ENCODE measurements around the gene HMG20B. TPM values are rescaled to one million over a fixed set of nuclear protein-coding genes. Genes with fewer than 3 reads are reported as not detected.

The HMG20B gene
- total RNA-seq, 2 experiments from 2014 or later, result 52.9 to 53.4 TPM

- ChIA-PET CTCF (no interaction called here), POLR2A (interaction anchor here (0.6 kb wide), 1 partner anchor 38 kb away, joined by 3 read pairs; no protein-coding TSS in a partner anchor)
- no peaks in the 10 kb centered on the region for H3K9me3 Mint-ChIP-seq
- H3K4me3 Mint-ChIP-seq, result no peak overlapping the region
- peaks cover 35% of the 10 kb centered on the region for H3K36me3 Mint-ChIP-seq (ENCODE audit: low read depth)
- DNase-seq, result no peak
- no peaks in the 10 kb centered on the region for H3K4me1 Mint-ChIP-seq
- no peaks in the 10 kb centered on the region for H3K27me3 Mint-ChIP-seq
- H3K27ac Mint-ChIP-seq, result no peak overlapping the region
Measured at GRCh38 chr19:3533033-3533432, 39.7 kb upstream of the HMG20B start.

GRCh38 chr19:3533563-3534216 is 39.1 kb upstream of the HMG20B start:
- Mint-ChIP-seq H3K4me1 (no peaks in the 10 kb centered on the region), H3K27ac (no peak overlapping the region), H3K4me3 (no peak overlapping the region), H3K27me3 (no peaks in the 10 kb centered on the region), H3K9me3 (no peaks in the 10 kb centered on the region), H3K36me3 (ENCODE audit: low read depth) (peaks cover 42% of the 10 kb centered on the region)
- no peak for DNase-seq
- CTCF ChIA-PET, result no interaction called here
- POLR2A ChIA-PET, result no interaction called here

- Mint-ChIP-seq H3K36me3 (ENCODE audit: low read depth) (peaks cover 46% of the 10 kb centered on the region), H3K9me3 (peaks cover 3% of the 10 kb centered on the region), H3K27ac (no peak overlapping the region), H3K4me3 (no peak overlapping the region), H3K4me1 (no peaks in the 10 kb centered on the region), H3K27me3 (no peaks in the 10 kb centered on the region)
- DNase-seq, result no peak
- ChIA-PET CTCF (no interaction called here), POLR2A (no interaction called here)
Measured at GRCh38 chr19:3534375-3535234, 38.1 kb upstream of the HMG20B start.

- no peaks in the 10 kb centered on the region for H3K27me3 Mint-ChIP-seq
- H3K36me3 Mint-ChIP-seq (ENCODE audit: low read depth), result peaks cover 50% of the 10 kb centered on the region
- POLR2A ChIA-PET, result no interaction called here
- no peak for DNase-seq
- H3K4me1 Mint-ChIP-seq, result no peaks in the 10 kb centered on the region
- H3K27ac Mint-ChIP-seq, result no peak overlapping the region
- H3K4me3 Mint-ChIP-seq, result no peak overlapping the region
- CTCF ChIA-PET, result no interaction called here
- peaks cover 5% of the 10 kb centered on the region for H3K9me3 Mint-ChIP-seq
Measured at GRCh38 chr19:3535235-3535535, 37.6 kb upstream of the HMG20B start.

GRCh38 chr19:3535563-3535965 is 37.2 kb upstream of the HMG20B start:
- CTCF ChIA-PET, result no interaction called here
- H3K27me3 Mint-ChIP-seq, result no peaks in the 10 kb centered on the region
- H3K36me3 Mint-ChIP-seq (ENCODE audit: low read depth), result peaks cover 50% of the 10 kb centered on the region
- H3K4me3 Mint-ChIP-seq, result no peak overlapping the region
- H3K27ac Mint-ChIP-seq, result no peak overlapping the region
- no peak for DNase-seq
- peaks cover 5% of the 10 kb centered on the region for H3K9me3 Mint-ChIP-seq
- POLR2A ChIA-PET, result interaction anchor here (1.2 kb wide), 1 partner anchor 19 kb away, joined by 3 read pairs; no protein-coding TSS in a partner anchor
- no peaks in the 10 kb centered on the region for H3K4me1 Mint-ChIP-seq

GRCh38 chr19:3535981-3536380 is 36.8 kb upstream of the HMG20B start:
- Mint-ChIP-seq H3K27ac (no peak overlapping the region), H3K4me3 (no peak overlapping the region), H3K4me1 (no peaks in the 10 kb centered on the region), H3K36me3 (ENCODE audit: low read depth) (peaks cover 50% of the 10 kb centered on the region), H3K9me3 (peaks cover 5% of the 10 kb centered on the region), H3K27me3 (no peaks in the 10 kb centered on the region)
- DNase-seq, result no peak
- ChIA-PET CTCF (no interaction called here), POLR2A (interaction anchor here (1.2 kb wide), 1 partner anchor 19 kb away, joined by 3 read pairs; no protein-coding TSS in a partner anchor)

GRCh38 chr19:3536429-3537100 is 36.2 kb upstream of the HMG20B start:
- peaks cover 5% of the 10 kb centered on the region for H3K9me3 Mint-ChIP-seq
- H3K4me1 Mint-ChIP-seq, result no peaks in the 10 kb centered on the region
- no peak overlapping the region for H3K4me3 Mint-ChIP-seq
- no peaks in the 10 kb centered on the region for H3K27me3 Mint-ChIP-seq
- no peak overlapping the region for H3K27ac Mint-ChIP-seq
- CTCF ChIA-PET, result no interaction called here
- peaks cover 46% of the 10 kb centered on the region for H3K36me3 Mint-ChIP-seq (ENCODE audit: low read depth)
- no peak for DNase-seq
- POLR2A ChIA-PET, result interaction anchor here (1.2 kb wide), 1 partner anchor 20 kb away, joined by 3 read pairs; no protein-coding TSS in a partner anchor

- POLR2A ChIA-PET, result no interaction called here
- H3K27me3 Mint-ChIP-seq, result no peaks in the 10 kb centered on the region
- CTCF ChIA-PET, result no interaction called here
Measured at GRCh38 chr19:3537101-3537437, 35.7 kb upstream of the HMG20B start.

GRCh38 chr19:3537438-3538240 is 35.1 kb upstream of the HMG20B start:
- ChIA-PET CTCF (no interaction called here), POLR2A (no interaction called here)
- Mint-ChIP-seq H3K9me3 (peaks cover 5% of the 10 kb centered on the region), H3K36me3 (ENCODE audit: low read depth) (peaks cover 43% of the 10 kb centered on the region), H3K4me1 (no peaks in the 10 kb centered on the region), H3K27me3 (no peaks in the 10 kb centered on the region), H3K27ac (no peak overlapping the region), H3K4me3 (no peak overlapping the region)
- no peak for DNase-seq

More at GRCh38 chr19:3537101-3537437, 35.7 kb upstream of the HMG20B start:
- DNase-seq, result no peak
- Mint-ChIP-seq H3K4me3 (no peak overlapping the region), H3K9me3 (peaks cover 5% of the 10 kb centered on the region), H3K27ac (no peak overlapping the region), H3K36me3 (ENCODE audit: low read depth) (peaks cover 46% of the 10 kb centered on the region), H3K4me1 (no peaks in the 10 kb centered on the region)

- no peaks in the 10 kb centered on the region for H3K4me1 Mint-ChIP-seq
- no peak overlapping the region for H3K27ac Mint-ChIP-seq
- H3K36me3 Mint-ChIP-seq (ENCODE audit: low read depth), result peaks cover 39% of the 10 kb centered on the region
- no peak for DNase-seq
- CTCF ChIA-PET, result no interaction called here
- H3K4me3 Mint-ChIP-seq, result no peak overlapping the region
- no peaks in the 10 kb centered on the region for H3K27me3 Mint-ChIP-seq
- H3K9me3 Mint-ChIP-seq, result peaks cover 5% of the 10 kb centered on the region
- POLR2A ChIA-PET, result interaction anchor here (1.1 kb wide), 1 partner anchor 19 kb away, joined by 3 read pairs; the partner anchor contains the start of gene MFSD12
Measured at GRCh38 chr19:3538258-3538929, 34.4 kb upstream of the HMG20B start.

GRCh38 chr19:3538965-3539755 is 33.6 kb upstream of the HMG20B start, which contains the start of gene TEKTIP1:
Gene TEKTIP1, plus strand, starts transcription at chr19:3539174. Its CDS starts 4 bp downstream, at chr19:3539178.
- Mint-ChIP-seq H3K9me3 (peaks cover 5% of the 10 kb centered on the region), H3K27ac (no peak within 1 kb of the TSS), H3K4me1 (no peaks in the 10 kb centered on the region), H3K4me3 (no peak within 1 kb of the TSS), H3K36me3 (ENCODE audit: low read depth) (peaks cover 35% of the 10 kb centered on the region), H3K27me3 (no peaks in the 10 kb centered on the region)
- ChIA-PET CTCF (no interaction called here), POLR2A (interaction anchor here (1.1 kb wide), 1 partner anchor 18 kb away, joined by 3 read pairs; the partner anchor contains the start of gene MFSD12)
- DNase-seq, result no peak

GRCh38 chr19:3539756-3540118 is 33.0 kb upstream of the HMG20B start:
- ChIA-PET CTCF (no interaction called here), POLR2A (interaction anchor here (1.1 kb wide), 1 partner anchor 18 kb away, joined by 3 read pairs; the partner anchor contains the start of gene MFSD12)
- Mint-ChIP-seq H3K27ac (no peak overlapping the region), H3K27me3 (no peaks in the 10 kb centered on the region), H3K9me3 (peaks cover 5% of the 10 kb centered on the region), H3K4me3 (no peak overlapping the region), H3K4me1 (no peaks in the 10 kb centered on the region), H3K36me3 (ENCODE audit: low read depth) (peaks cover 32% of the 10 kb centered on the region)
- no peak for DNase-seq

All from activated CD4-positive, alpha-beta memory T cell treated with anti-CD3 and anti-CD28 coated beads, Interleukin-2, amount 10 ng/mL, durations not matched to agents 7 days and 5 days (primary cell).